Heart right ventricle (tissue), 16 donors: ENCODE results near the gene TKFC. TPM values are rescaled to one million over a fixed set of nuclear protein-coding genes. Genes with fewer than 3 reads are reported as not detected.

Experiments used
- ATAC-seq, 8 donors: fragments of 200-7000 bp; cut with Tn5 transposase; one replicate each; pipeline ENCODE4 v1.9.1; 2020; ENCODE audit warnings: mild to moderate bottlenecking in 8 of 8, moderate library complexity in 8 of 8, moderate number of reproducible peaks in 1 of 8
- DNase-seq, 2 donors: peaks; one replicate each; pipeline ENCODE4 v3.0.0-alpha.2; 2020
- H3K27ac ChIP-seq, 10 donors: fragments of 200-600 bp; sonication (generic) in 2 of 10; one replicate each; pipeline versions ENCODE4 v1.5.0 to v1.8.0; 2020 to 2022; ENCODE audit warnings: mild to moderate bottlenecking in 3 of 10
- H3K27me3 ChIP-seq, 7 donors: fragments of 200-600 bp; one replicate each; pipeline ENCODE4 v1.8.0; 2021 to 2022; ENCODE audit warnings: mild to moderate bottlenecking in 2 of 7
- H3K36me3 ChIP-seq, 9 donors: fragments of 200-600 bp; sonication (generic) in 1 of 9; one replicate each; pipeline versions ENCODE4 v1.5.0 to v1.8.0; 2020 to 2022; ENCODE audit warnings: mild to moderate bottlenecking in 2 of 9
- H3K4me1 ChIP-seq, 9 donors: fragments of 200-600 bp; sonication (generic) in 1 of 9; one replicate each; pipeline versions ENCODE4 v1.5.0 to v1.8.0; 2020 to 2022; ENCODE audit warnings: mild to moderate bottlenecking in 4 of 9
- H3K4me3 ChIP-seq, 10 donors: fragments of 200-600 bp; sonication (generic) in 2 of 10; one replicate each; pipeline versions ENCODE4 v1.5.0 to v1.8.0; 2020 to 2022; ENCODE audit warnings: mild to moderate bottlenecking in 7 of 10, moderate library complexity in 2 of 10
- H3K9me3 ChIP-seq, 11 donors: fragments of 200-600 bp in 10 of 11; sonication (generic) in 2 of 11; one replicate each; pipeline versions ENCODE4 v1.5.0 to v1.8.0; 2013 to 2022; ENCODE audit warnings: mild to moderate bottlenecking in 2 of 11, control low read depth in 1 of 11, moderate library complexity in 1 of 11
- CTCF ChIP-seq, 9 donors: fragments of 200-600 bp; sonication (generic) in 2 of 9; IDR thresholded peaks; one replicate each; pipeline versions ENCODE4 v1.5.0 to v1.8.0; 2021 to 2022; ENCODE audit warnings: antibody characterized with exemption in 9 of 9, mild to moderate bottlenecking in 5 of 9, moderate library complexity in 1 of 9
- WGBS, 2 donors: extraction: QIAGEN DNeasy Blood & Tissue Kit; methylation state at CpG; one replicate each; pipeline ENCODE4 v1.1.7; 2013; ENCODE audit warnings: inconsistent platforms in 1 of 2; 5-methylcytosine and 5-hydroxymethylcytosine counted together
- intact Hi-C, 10 donors: fragments of 100-400 bp; cut with DNase I; formaldehyde crosslinking; loops; one replicate each; pipeline versions ENCODE4 v1.11.1 to v1.14.2; 2022
- polyA plus RNA-seq, 2 donors: library from polyadenylated mRNA; stranded (reverse); fragments of 200-250 nt; gene quantifications; one replicate each; pipeline ENCODE4 v1.2.3, GENCODE V29; 2013
- total RNA-seq, 10 donors: library from RNA; stranded (reverse); fragmentation: NEBNext Ultra II Directional in 3 of 10; extraction: Animal tissue kit (Norgen Biotek cat#: 25700) in 3 of 10; gene quantifications; one replicate each; pipeline versions ENCODE4 v1.2.1 to v1.2.4, GENCODE V29; 2021 to 2023
- donor health status: Arrhythmogenic right ventricular cardiomyopathy.
- donor health status: ischemic (EF 13 %, LVEDD 7.1; RV severe dilation, severe dysfunction).
- donor health status: healthy with polysubstance abuse.
- donor health status: DM: no; HTN: yes; CAD: no.
- donor health status: DM: no; HTN: no; CAD: no.
- donor health status: ischemic (EF 25% LVEDD 6.9; RV normal size, moderate dysfunction).
- donor health status: ischemic (EF 25% LVEDD 5.7; RV mildly dilated, moderate dysfunction).
- donor health status: healthy.
- donor health status: DM: yes; HTN: yes; CAD: no.
- donor health status: Ischemic cardiomyopathy.
- donor health status: ischemic (EF 35%, LVEDD 5.7; RV mildly dilated, moderate dysfunction).
- donor health status: nonischemic (EF 11% LVEDD 7.7; RV severe dilation, severe dysfunction).
- donor health status: DM: yes; HTN: yes; CAD: no.
- donor health status: PGD.
- donor health status: ischemic (EF 29% LVEDD 5.4; RV normal size, mild dysfunction).
- donor health status: nonischemic (EF 23%, LVEDD 6.1; RV moderate dilation, normal function).

Gene TKFC
- total and polyA plus RNA-seq, 12 donors, result 11.8 to 26.1 (median 19.7) TPM

GRCh38 chr11:61349189-61349751, 16.2 kb downstream of the TKFC start:
- peaks cover 0 to 11% (median 0%) of the 10 kb centered on the region in 9 donors for H3K4me1 ChIP-seq
- intact Hi-C loops, result no loop called here
- WGBS, 2 donors, result 92% methylated on average over 12 of the region's 12 CpGs
- no peak for TF ChIP-seq CTCF (IDR thresholded peaks at IDR 0.05)
- H3K9me3 ChIP-seq, result no peaks in the 10 kb centered on the region
- H3K4me3 ChIP-seq, result no peak overlapping the region
- no peak for DNase-seq
- H3K27me3 ChIP-seq, result no peaks in the 10 kb centered on the region
- H3K36me3 ChIP-seq, result peaks cover 0 to 95% (median 7%) of the 10 kb centered on the region in 9 donors
- ATAC-seq, result no peak
- H3K27ac ChIP-seq, result no peak overlapping the region

GRCh38 chr11:61349916-61350315, 16.9 kb downstream of the TKFC start:
- no peak for ATAC-seq
- intact Hi-C loops, result no loop called here
- peaks cover 0 to 96% (median 7%) of the 10 kb centered on the region in 9 donors for H3K36me3 ChIP-seq
- no peak for DNase-seq
- no peak for TF ChIP-seq CTCF (IDR thresholded peaks at IDR 0.05)
- no peaks in the 10 kb centered on the region for H3K9me3 ChIP-seq
- H3K27ac ChIP-seq, result no peak overlapping the region
- H3K27me3 ChIP-seq, result no peaks in the 10 kb centered on the region
- H3K4me1 ChIP-seq, result peaks cover 0 to 11% (median 0%) of the 10 kb centered on the region in 9 donors
- H3K4me3 ChIP-seq, result no peak overlapping the region
- 95 to 96% methylated on average over 10 of the region's 10 CpGs for WGBS, 2 donors

GRCh38 chr11:61350336-61350735, 17.3 kb downstream of the TKFC start:
- Histone ChIP-seq H3K4me1 (peaks cover 0 to 11% (median 0%) of the 10 kb centered on the region in 9 donors), H3K9me3 (no peaks in the 10 kb centered on the region), H3K36me3 (peaks cover 0 to 97% (median 7%) of the 10 kb centered on the region in 9 donors), H3K4me3 (no peak overlapping the region), H3K27me3 (no peaks in the 10 kb centered on the region), H3K27ac (no peak overlapping the region)
- DNase-seq (no peak), ATAC-seq (no peak)
- intact Hi-C loops, result no loop called here
- TF ChIP-seq CTCF (IDR thresholded peaks at IDR 0.05), result no peak
- WGBS, 2 donors, result 93 to 97% methylated on average over 1 of the region's 1 CpG

- Histone ChIP-seq H3K4me3 (no peak overlapping the region), H3K27me3 (no peaks in the 10 kb centered on the region), H3K36me3 (peaks cover 0 to 96% (median 7%) of the 10 kb centered on the region in 9 donors), H3K9me3 (no peaks in the 10 kb centered on the region), H3K27ac (no peak overlapping the region), H3K4me1 (peaks cover 0 to 11% (median 0%) of the 10 kb centered on the region in 9 donors)
- no peak for DNase-seq
- 95 to 97% methylated on average over 8 of the region's 8 CpGs for WGBS, 2 donors
- no peak for TF ChIP-seq CTCF (IDR thresholded peaks at IDR 0.05)
- ATAC-seq, result no peak
- intact Hi-C loops, result no loop called here
Observed at GRCh38 chr11:61350803-61351202, 17.8 kb downstream of the TKFC start.
